ENCODE data around the gene PPFIA4.

The PPFIA4 gene

DNA sequence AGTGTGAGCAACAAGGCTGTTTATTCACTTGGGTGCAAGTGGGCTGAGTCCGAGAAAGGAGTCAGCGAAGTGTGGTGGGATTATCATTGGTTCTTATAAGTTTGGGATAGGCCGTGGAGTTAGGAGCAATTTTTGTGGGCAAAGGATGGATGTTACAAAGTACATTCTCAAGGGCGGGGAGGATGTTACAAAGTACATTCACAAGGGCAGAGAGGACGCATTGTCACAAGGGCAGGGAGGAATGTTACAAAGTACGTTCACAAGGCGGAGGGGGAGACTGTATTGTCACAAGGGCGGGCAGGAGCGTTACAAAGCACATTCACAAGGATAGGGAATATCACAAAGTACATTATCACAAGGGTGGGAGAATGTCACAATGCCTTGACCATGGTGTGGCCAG is 24.3 kb upstream of the PPFIA4 start:
- H3K27ac ChIP-seq, result no peak overlapping the region
- TF ChIP-seq ZFX (IDR thresholded peaks at IDR 0.05), result no peak
- no peak for TF ChIP-seq CTCF (conservative IDR thresholded peaks at IDR 0.05)

DNA sequence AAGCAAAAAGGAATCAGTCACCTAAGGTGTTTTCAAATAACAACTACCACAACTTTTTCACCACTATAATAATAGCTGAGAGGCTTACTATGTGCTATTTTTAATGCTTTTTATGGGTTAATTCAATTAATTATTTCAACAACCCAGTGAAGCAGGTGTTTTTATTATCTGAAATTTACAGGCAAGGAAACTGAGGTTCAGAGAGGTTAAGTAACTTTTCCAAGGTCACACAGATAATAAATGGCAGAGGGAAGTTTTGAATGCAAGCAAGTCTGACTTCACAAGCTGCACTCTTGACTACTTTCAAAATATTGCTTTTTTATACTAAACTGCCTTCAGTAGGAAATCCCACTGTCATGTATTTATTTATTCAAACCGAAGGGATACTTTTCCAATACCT is 23.3 kb upstream of the PPFIA4 start:
- H3K27ac ChIP-seq, result no peak overlapping the region
- TF ChIP-seq ZFX (IDR thresholded peaks at IDR 0.05), result no peak
- TF ChIP-seq CTCF (conservative IDR thresholded peaks at IDR 0.05), result no peak

GRCh38 chr1:203005395-203006142 is 20.7 kb upstream of the PPFIA4 start:
- peak overlapping the region; percentile 97; the same call in 1 of the 2 replicates for H3K27ac ChIP-seq

- peak; percentile 88 for TF ChIP-seq ZFX (IDR thresholded peaks at IDR 0.05)
- no peak for TF ChIP-seq CTCF (conservative IDR thresholded peaks at IDR 0.05)
- peak within 1 kb of the TSS; percentile 97 for H3K27ac ChIP-seq
Observed at GRCh38 chr1:203006948-203007871, 19.1 kb upstream of the PPFIA4 start, which contains the start of gene TMEM183A. TSS of gene TMEM183A (plus strand) at chr1:203007374. CDS start at chr1:203007466, 92 bp downstream.

DNA sequence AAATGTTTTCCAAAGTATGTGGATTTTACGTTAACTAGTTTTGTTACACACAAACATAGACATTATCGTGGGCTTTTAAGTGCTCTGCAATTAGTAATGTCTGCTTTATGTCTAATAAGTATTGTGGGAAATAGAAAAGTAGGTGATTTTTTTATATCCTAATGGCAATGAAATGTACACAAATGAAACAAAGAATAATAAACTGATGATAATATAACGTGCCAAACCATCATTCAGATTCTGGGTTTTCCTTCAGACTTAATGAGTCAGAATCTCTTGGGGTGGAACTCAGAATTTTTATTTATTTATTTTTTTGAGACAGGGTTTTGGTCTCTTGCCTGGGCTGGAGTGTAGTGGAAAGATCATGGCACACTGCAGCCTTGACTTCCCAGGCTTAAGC is 17.1 kb upstream of the PPFIA4 start:
- no peak overlapping the region for H3K27ac ChIP-seq
- TF ChIP-seq CTCF (conservative IDR thresholded peaks at IDR 0.05), result no peak
- no peak for TF ChIP-seq ZFX (IDR thresholded peaks at IDR 0.05)

DNA sequence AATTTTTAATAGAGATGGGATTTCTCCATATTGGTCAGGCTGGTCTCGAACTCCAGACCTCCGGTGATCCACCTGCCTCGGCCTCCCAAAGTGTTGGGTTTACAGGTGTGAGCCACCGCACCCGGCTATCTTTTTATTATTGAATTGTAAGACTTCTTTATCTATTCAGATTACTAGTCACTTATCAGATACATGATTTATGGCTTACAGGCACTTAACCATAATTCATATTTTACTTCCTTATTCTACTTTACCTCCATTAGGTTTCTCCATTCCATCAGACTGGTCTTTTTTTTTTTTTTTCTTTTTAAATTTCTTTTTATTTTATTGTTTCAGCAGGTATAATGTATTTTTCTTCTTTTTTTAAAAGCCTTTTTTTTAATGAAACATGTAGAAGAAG is 14.7 kb upstream of the PPFIA4 start:
- TF ChIP-seq ZFX (IDR thresholded peaks at IDR 0.05) (no peak), CTCF (conservative IDR thresholded peaks at IDR 0.05) (no peak)
- H3K27ac ChIP-seq, result no peak overlapping the region

GRCh38 chr1:203017061-203017460 is 9.2 kb upstream of the PPFIA4 start:
- no peak for TF ChIP-seq ZFX (IDR thresholded peaks at IDR 0.05)
- TF ChIP-seq CTCF (conservative IDR thresholded peaks at IDR 0.05), result no peak
- H3K27ac ChIP-seq, result no peak overlapping the region

All from C4-2B (cell line).